Sigmoid colon (tissue), 7 donors: Measurements from ENCODE around the gene CEP57. TPM values are rescaled to one million over a fixed set of nuclear protein-coding genes. Genes with fewer than 3 reads are reported as not detected.
"Not testable (repeated sequence)": the region's sequence is repeated elsewhere in the genome, so short reads cannot be mapped to it uniquely, and the experiment has no call there.

ENCODE experiments used
- DNase-seq: peaks from one replicate; pipeline ENCODE4 v3.0.0-alpha.2; 2019
- H3K27ac ChIP-seq, 4 donors: fragments of 200-600 bp; sonication (generic); one replicate each; pipeline ENCODE4 v1.5.1; 2016 to 2019; ENCODE audit warnings: mild to moderate bottlenecking in 1 of 4
- H3K27me3 ChIP-seq, 3 donors: fragments of 200-600 bp; sonication (generic); one replicate each; pipeline ENCODE4 v1.5.1; 2019; ENCODE audit warnings: mild to moderate bottlenecking in 1 of 3
- H3K36me3 ChIP-seq, 4 donors: fragments of 200-600 bp; sonication (generic); one replicate each; pipeline ENCODE4 v1.5.1; 2016 to 2019
- H3K4me1 ChIP-seq, 4 donors: fragments of 200-600 bp; sonication (generic); one replicate each; pipeline ENCODE4 v1.5.1; 2017 to 2019
- H3K4me3 ChIP-seq, 4 donors: fragments of 200-600 bp; sonication (generic); one replicate each; pipeline ENCODE4 v1.5.1; 2017 to 2019; ENCODE audit warnings: mild to moderate bottlenecking in 2 of 4, moderate library complexity in 1 of 4
- H3K9me3 ChIP-seq, 4 donors: fragments of 200-600 bp in 3 of 4; sonication (generic) in 3 of 4; one replicate each; pipeline versions ENCODE4 v1.5.1 to v1.6.1; 2013 to 2019
- EP300 ChIP-seq, 4 donors: sonication (generic); formaldehyde crosslinking; IDR thresholded peaks; one replicate each; pipeline ENCODE4 v1.6.1; 2017; ENCODE audit warnings: antibody characterized with exemption in 4 of 4
- POLR2A ChIP-seq, 2 donors: fragments of 450-650 bp; IDR thresholded peaks; one replicate each; pipeline ENCODE4 v1.6.1; 2016; ENCODE audit warnings: antibody characterized with exemption in 2 of 2, mild to moderate bottlenecking in 2 of 2, moderate library complexity in 2 of 2
- POLR2AphosphoS5 ChIP-seq, 4 donors: sonication (generic); formaldehyde crosslinking; IDR thresholded peaks; one replicate each; pipeline ENCODE4 v1.6.1; 2017; ENCODE audit warnings: antibody characterized with exemption in 4 of 4
- WGBS, 2 donors: extraction: QIAGEN DNeasy Blood & Tissue Kit; methylation state at CpG; one replicate each; pipeline ENCODE4 v1.1.7; 2013; 5-methylcytosine and 5-hydroxymethylcytosine counted together
- intact Hi-C: fragments of 100-400 bp; cut with DNase I; formaldehyde crosslinking; loops from one replicate; pipeline ENCODE4 v1.15.1; 2023
- polyA plus RNA-seq, 3 donors: library from polyadenylated mRNA; stranded (reverse); fragments of 200-250 nt; gene quantifications; one replicate each; pipeline ENCODE4 v1.2.3, GENCODE V29; 2013
- total RNA-seq, 4 donors: library from RNA; depleted of rRNA; stranded (reverse); fragments of >200 nt; gene quantifications; one replicate each; pipeline ENCODE4 v1.1.0, GENCODE V29; 2016
- TF ChIP-seq, protein P1 (sequence below), 4 experiments: fragments of 450-650 bp in 3 of 4; fragments of 200-600 bp in 1 of 4; IDR thresholded peaks; one replicate each; pipeline ENCODE4 v1.5.1; 2016 to 2019; ENCODE audit warnings: antibody characterized with exemption in 4 of 4, mild to moderate bottlenecking in 3 of 4, moderate library complexity in 2 of 4
- donor health status: healthy with polysubstance abuse.
- donor health status: Bipolar disorder and iron deficiency.
- donor health status: healthy.

CEP57 gene
- total and polyA plus RNA-seq, 7 donors = 15.0 to 71.3 (median 35.8) TPM

DNA sequence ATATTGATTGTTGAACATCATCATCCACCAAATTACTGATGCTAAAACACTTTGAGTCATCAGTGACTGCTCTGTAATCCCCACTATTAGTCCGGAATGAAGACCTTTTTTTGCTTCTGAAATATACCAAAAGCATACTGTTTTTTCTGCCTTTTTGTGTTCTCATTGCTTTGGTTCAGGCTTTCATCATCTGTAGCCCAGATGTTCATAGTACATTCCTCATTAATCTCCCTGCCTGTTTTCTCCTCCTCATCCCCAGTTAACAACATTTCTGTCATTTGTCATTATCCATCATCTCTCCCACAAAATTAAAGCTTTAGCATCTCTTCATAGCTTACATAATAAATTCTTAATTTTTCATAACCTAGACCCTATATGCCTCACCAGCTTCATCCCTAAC lies 9.2 kb downstream of the CEP57 start:
- TF ChIP-seq, protein P1, sequence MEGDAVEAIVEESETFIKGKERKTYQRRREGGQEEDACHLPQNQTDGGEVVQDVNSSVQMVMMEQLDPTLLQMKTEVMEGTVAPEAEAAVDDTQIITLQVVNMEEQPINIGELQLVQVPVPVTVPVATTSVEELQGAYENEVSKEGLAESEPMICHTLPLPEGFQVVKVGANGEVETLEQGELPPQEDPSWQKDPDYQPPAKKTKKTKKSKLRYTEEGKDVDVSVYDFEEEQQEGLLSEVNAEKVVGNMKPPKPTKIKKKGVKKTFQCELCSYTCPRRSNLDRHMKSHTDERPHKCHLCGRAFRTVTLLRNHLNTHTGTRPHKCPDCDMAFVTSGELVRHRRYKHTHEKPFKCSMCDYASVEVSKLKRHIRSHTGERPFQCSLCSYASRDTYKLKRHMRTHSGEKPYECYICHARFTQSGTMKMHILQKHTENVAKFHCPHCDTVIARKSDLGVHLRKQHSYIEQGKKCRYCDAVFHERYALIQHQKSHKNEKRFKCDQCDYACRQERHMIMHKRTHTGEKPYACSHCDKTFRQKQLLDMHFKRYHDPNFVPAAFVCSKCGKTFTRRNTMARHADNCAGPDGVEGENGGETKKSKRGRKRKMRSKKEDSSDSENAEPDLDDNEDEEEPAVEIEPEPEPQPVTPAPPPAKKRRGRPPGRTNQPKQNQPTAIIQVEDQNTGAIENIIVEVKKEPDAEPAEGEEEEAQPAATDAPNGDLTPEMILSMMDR (IDR thresholded peaks at IDR 0.05) = no peak
- TF ChIP-seq EP300 (IDR thresholded peaks at IDR 0.05) (no peak), POLR2AphosphoS5 (IDR thresholded peaks at IDR 0.05) (no peak), POLR2A (IDR thresholded peaks at IDR 0.05) (no peak)
- intact Hi-C loops = no loop called here
- 94 to 97% methylated on average over 1 of the region's 1 CpG for WGBS, 2 donors

DNA sequence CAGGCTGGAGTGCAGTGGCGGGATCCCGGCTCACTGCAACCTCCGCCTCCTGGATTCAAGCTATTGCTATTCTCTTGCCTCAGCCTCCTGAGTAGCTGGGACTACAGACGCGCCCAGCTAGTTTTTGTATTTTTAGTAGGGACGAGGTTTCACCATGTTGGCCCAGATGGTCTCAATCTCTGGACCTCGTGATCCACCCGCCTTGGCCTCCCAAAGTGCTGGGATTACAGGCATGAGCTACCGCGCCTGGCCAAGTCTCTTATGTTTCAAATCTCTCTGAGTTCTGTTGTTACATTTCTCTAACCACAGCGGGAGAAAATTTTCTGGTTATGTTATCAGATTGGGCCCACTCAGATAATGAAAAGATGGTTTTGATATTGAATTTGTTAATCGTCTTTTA lies 10.1 kb downstream of the CEP57 start:
- no peaks in the 10 kb centered on the region for H3K27me3 ChIP-seq
- no peak overlapping the region for H3K27ac ChIP-seq
- no peak for DNase-seq
- intact Hi-C loops = no loop called here
- WGBS, 2 donors = 95 to 97% methylated on average over 12 of the region's 12 CpGs
- H3K9me3 ChIP-seq = no peaks in the 10 kb centered on the region
- H3K36me3 ChIP-seq = peaks cover 0 to 46% (median 2%) of the 10 kb centered on the region in 4 donors
- TF ChIP-seq POLR2A (IDR thresholded peaks at IDR 0.05) = no peak
- TF ChIP-seq, protein P1 (IDR thresholded peaks at IDR 0.05) = no peak
- no peak for TF ChIP-seq EP300 (IDR thresholded peaks at IDR 0.05)
- no peak for TF ChIP-seq POLR2AphosphoS5 (IDR thresholded peaks at IDR 0.05)
- H3K4me1 ChIP-seq = no peaks in the 10 kb centered on the region
- H3K4me3 ChIP-seq = no peak overlapping the region

More for the DNA sequence above, 9.2 kb downstream of the CEP57 start:
- Histone ChIP-seq H3K27ac (no peak overlapping the region), H3K4me3 (no peak overlapping the region), H3K36me3 (peaks cover 0 to 42% (median 2%) of the 10 kb centered on the region in 4 donors), H3K4me1 (no peaks in the 10 kb centered on the region), H3K9me3 (no peaks in the 10 kb centered on the region), H3K27me3 (no peaks in the 10 kb centered on the region)
- DNase-seq = no peak

DNA sequence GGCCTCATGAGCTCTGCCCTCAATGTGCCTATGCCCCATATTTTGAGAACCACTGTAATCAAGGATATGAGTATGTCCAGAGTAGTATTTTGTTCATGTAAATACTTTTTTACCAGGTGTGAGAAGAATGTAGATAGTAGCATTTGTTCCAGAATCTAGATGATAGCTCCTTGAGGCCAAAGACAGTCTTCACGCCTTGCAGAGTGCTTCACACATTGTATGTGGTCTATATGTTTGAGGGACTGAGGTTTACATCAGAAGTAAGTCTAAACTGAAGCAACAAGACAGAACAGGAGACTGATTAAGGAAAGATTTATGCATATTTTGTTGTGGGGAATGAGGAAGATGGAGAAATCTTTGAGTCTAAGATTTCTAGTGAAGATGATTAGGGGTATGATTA lies 12.5 kb downstream of the CEP57 start:
- Histone ChIP-seq H3K27ac (no peak overlapping the region), H3K4me1 (no peaks in the 10 kb centered on the region), H3K36me3 (peaks cover 0 to 58% (median 6%) of the 10 kb centered on the region in 4 donors), H3K9me3 (no peaks in the 10 kb centered on the region), H3K27me3 (no peaks in the 10 kb centered on the region), H3K4me3 (no peak overlapping the region)
- intact Hi-C loops = no loop called here
- DNase-seq = no peak
- TF ChIP-seq POLR2AphosphoS5 (IDR thresholded peaks at IDR 0.05) (no peak), POLR2A (IDR thresholded peaks at IDR 0.05) (no peak), EP300 (IDR thresholded peaks at IDR 0.05) (no peak)
- TF ChIP-seq, protein P1 (IDR thresholded peaks at IDR 0.05) = no peak
- WGBS, 2 donors = 96 to 98% methylated on average over 1 of the region's 1 CpG

DNA sequence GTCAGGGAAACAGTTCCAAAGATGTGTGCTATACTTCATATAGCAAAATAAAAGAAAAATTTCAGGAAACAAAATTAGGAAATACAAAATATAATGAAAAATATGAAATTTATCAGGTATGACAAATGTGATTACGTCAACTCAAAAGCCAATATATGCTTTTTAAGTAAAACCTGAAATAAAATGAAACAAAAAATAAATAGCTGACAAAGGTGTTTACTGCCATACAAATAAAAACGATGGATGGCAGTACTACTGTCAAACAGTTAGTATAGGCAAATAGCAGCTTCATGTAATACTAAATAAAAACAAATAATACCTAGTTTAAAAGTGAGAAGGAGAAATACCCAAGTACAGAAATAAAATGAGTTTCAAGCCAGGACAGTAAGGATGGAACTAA lies 13.7 kb downstream of the CEP57 start:
- intact Hi-C loops = no loop called here
- TF ChIP-seq, protein P1 (IDR thresholded peaks at IDR 0.05) = no peak
- no peaks in the 10 kb centered on the region for H3K4me1 ChIP-seq
- 93 to 96% methylated on average over 2 of the region's 2 CpGs for WGBS, 2 donors
- H3K4me3 ChIP-seq = no peak overlapping the region
- H3K27me3 ChIP-seq = no peaks in the 10 kb centered on the region
- H3K9me3 ChIP-seq = no peaks in the 10 kb centered on the region
- H3K27ac ChIP-seq = no peak overlapping the region
- no peak for DNase-seq
- H3K36me3 ChIP-seq = peaks cover 0 to 58% (median 6%) of the 10 kb centered on the region in 4 donors

DNA sequence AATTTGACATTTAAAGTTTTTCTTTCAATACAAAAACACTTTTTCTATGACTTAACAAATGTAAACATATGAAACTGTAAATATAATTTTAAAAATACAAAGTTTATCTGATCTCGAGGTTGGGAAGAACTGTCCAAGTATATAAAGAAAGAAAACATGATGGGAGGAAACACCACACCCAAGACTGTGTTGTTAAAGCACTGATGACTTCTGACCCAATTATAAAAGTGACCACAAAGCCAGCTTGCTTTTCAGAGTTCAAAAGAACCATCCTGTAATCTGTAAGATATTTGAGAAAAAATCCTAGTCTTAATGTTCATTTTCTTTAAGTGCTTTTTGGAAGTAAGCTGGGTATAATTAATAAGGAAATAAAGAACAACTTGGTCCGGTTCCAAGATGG lies 15.6 kb downstream of the CEP57 start:
- H3K27me3 ChIP-seq = no peaks in the 10 kb centered on the region
- no peaks in the 10 kb centered on the region for H3K9me3 ChIP-seq
- H3K36me3 ChIP-seq = peaks cover 0 to 40% (median 6%) of the 10 kb centered on the region in 4 donors
- intact Hi-C loops = no loop called here
- no peak overlapping the region for H3K4me3 ChIP-seq
- H3K27ac ChIP-seq = no peak overlapping the region
- H3K4me1 ChIP-seq = no peaks in the 10 kb centered on the region
- no peak for DNase-seq
- 64 to 82% methylated on average over 2 of the region's 2 CpGs for WGBS, 2 donors
- TF ChIP-seq POLR2AphosphoS5 (IDR thresholded peaks at IDR 0.05) (no peak), POLR2A (IDR thresholded peaks at IDR 0.05) (no peak), EP300 (IDR thresholded peaks at IDR 0.05) (no peak)
- TF ChIP-seq, protein P1 (IDR thresholded peaks at IDR 0.05) = no peak

DNA sequence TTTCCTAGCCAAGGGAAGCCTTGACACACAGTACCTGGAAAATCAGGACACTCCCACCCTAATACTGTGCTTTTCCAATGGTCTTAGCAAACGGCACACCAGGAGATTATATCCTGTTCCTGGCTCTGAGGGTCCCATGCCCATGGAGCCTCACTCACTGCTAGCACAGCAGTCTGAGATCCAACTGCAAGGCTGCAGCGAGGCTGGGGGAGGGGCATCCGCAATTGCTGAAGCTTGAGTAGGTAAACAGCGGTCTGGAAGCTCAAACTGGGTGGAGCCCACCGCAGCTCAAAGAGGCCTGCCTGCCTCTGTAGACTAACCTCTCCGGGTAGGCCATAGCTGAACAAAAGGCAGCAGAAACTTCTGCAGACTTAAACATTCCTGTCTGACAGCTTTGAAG lies 16.2 kb downstream of the CEP57 start:
- H3K4me1 ChIP-seq, H3K27ac ChIP-seq, H3K27me3 ChIP-seq, H3K9me3 ChIP-seq, DNase-seq, intact Hi-C loops, H3K4me3 ChIP-seq: not testable (repeated sequence)
- H3K36me3 ChIP-seq = peaks cover 0 to 35% (median 6%) of the 10 kb centered on the region in 4 donors
- WGBS, 2 donors = 96% methylated on average over 6 of the region's 6 CpGs

DNA sequence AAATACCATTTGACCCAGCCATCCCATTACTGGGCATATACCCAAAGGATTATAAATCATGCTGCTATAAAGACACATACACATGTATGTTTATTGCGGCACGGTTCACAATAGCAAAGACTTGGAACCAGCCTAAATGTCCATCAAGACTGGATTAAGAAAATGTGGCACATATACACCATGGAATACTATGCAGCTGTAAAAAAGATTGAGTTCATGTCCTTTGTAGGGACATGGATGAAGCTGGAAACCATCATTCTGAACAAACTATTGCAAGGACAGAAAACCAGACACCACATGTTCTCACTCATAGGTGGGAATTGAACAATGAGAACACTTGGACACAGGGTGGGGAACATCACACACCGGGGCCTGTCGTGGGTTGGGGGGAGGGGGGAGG lies 20.8 kb downstream of the CEP57 start:
- intact Hi-C loops = not testable (repeated sequence)

More for the DNA sequence above, 20.8 kb downstream of the CEP57 start:
- H3K27ac ChIP-seq, H3K4me1 ChIP-seq, DNase-seq, H3K9me3 ChIP-seq, H3K4me3 ChIP-seq, H3K27me3 ChIP-seq: not testable (repeated sequence)
- peaks cover 0 to 18% (median 2%) of the 10 kb centered on the region in 4 donors for H3K36me3 ChIP-seq
- 94 to 96% methylated on average over 4 of the region's 4 CpGs for WGBS, 2 donors
